Measurements from ENCODE around the gene OTOP3. TPM values are rescaled to one million over a fixed set of nuclear protein-coding genes. Genes with fewer than 3 reads are reported as not detected.

OTOP3 gene
- polyA plus RNA-seq, 3 donors: not detected

GRCh38 chr17:74939534-74939933, 3.8 kb downstream of the OTOP3 start:
- H3K79me2 ChIP-seq (ENCODE audit: insufficient read depth, low read length): no peaks in the 10 kb centered on the region
- H3K27ac Mint-ChIP-seq: no peak overlapping the region
- TF ChIP-seq CTCF (IDR thresholded peaks at IDR 0.05): no peak
- H3K27me3 ChIP-seq (ENCODE audit: control insufficient read depth in 2 of 2, insufficient read depth in 2 of 2, low read length in 2 of 2): peaks cover 35 to 51% of the 10 kb centered on the region in 2 donors
- 36% methylated on average over 5 of the region's 8 CpGs for WGBS (ENCODE audit: insufficient coverage)
- intact Hi-C loops (cut with micrococcal nuclease): no loop called here
- H2AFZ ChIP-seq (ENCODE audit: insufficient read depth, low read depth, low read length, poor library complexity, severe bottlenecking): no peak overlapping the region
- H3K9me3 Mint-ChIP-seq: peaks cover 0 to 9% (median 2%) of the 10 kb centered on the region in 7 donors
- H3K36me3 Mint-ChIP-seq: no peaks in the 10 kb centered on the region
- peaks cover 55 to 86% (median 71%) of the 10 kb centered on the region in 3 donors for H3K27me3 Mint-ChIP-seq (ENCODE audit: low read depth in 3 of 3)
- no peaks in the 10 kb centered on the region for H3K4me1 Mint-ChIP-seq
- no peak overlapping the region for H3K4me3 ChIP-seq (replicated peaks in 1 of 3; ENCODE audit: low read depth in 2 of 3, low read length in 3 of 3)
- no peak for DNase-seq
- no peak overlapping the region for H3K27ac ChIP-seq (ENCODE audit: low read depth in 1 of 2, low read length in 2 of 2)
- H3K9ac ChIP-seq (ENCODE audit: insufficient read depth, low read length, poor library complexity, severe bottlenecking): no peak overlapping the region
- H3K4me2 ChIP-seq (replicated peaks; ENCODE audit: extremely low read depth, low read length, poor library complexity, severe bottlenecking): no peak overlapping the region
- no peaks in the 10 kb centered on the region for H4K20me1 ChIP-seq (ENCODE audit: insufficient read depth, low read length)
- H3K9me3 ChIP-seq (replicated peaks in 1 of 2; ENCODE audit: control insufficient read depth in 1 of 2, insufficient read depth in 1 of 2, low read length in 2 of 2): peaks cover 0 to 15% of the 10 kb centered on the region in 2 donors
- H3K4me3 Mint-ChIP-seq: no peak overlapping the region
- H3K4me1 ChIP-seq (ENCODE audit: control insufficient read depth in 1 of 2, insufficient read depth in 2 of 2, low read length in 2 of 2): no peaks in the 10 kb centered on the region
- no peaks in the 10 kb centered on the region for H3K36me3 ChIP-seq (replicated peaks in 1 of 2; ENCODE audit: control insufficient read depth in 1 of 2, insufficient read depth in 2 of 2, low read length in 2 of 2)

DNA sequence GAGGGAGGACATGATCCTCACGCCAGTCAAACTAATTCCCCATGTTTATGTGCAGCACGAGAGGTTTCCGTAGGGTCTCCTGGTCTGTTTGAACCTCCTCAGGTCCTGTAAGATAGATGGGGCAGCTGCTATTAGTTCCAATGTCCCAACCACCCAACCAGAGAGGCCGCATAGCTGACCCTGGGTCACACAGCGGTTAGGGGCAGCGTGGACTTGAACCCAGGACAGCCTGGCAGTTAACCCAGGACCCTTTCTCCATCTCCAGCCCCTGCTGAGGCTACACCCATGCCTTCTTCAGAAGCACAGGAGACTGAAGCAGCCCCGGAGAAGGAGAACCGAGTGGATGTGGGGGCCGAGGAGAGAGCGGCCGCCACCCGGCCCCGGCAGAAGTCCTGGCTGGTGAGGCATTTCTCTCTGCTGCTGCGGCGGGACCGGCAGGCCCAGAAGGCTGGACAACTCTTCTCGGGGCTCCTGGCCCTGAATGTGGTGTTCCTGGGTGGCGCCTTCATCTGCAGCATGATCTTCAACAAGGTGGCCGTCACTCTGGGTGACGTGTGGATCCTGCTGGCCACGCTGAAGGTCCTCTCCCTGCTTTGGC, 5.5 kb downstream of the OTOP3 start:
- H4K20me1 ChIP-seq (ENCODE audit: insufficient read depth, low read length): no peaks in the 10 kb centered on the region
- no peak overlapping the region for H3K27ac ChIP-seq (ENCODE audit: low read depth in 1 of 2, low read length in 2 of 2)
- peaks cover 0 to 9% (median 0%) of the 10 kb centered on the region in 7 donors for H3K9me3 Mint-ChIP-seq
- peaks cover 0 to 12% of the 10 kb centered on the region in 2 donors for H3K9me3 ChIP-seq (replicated peaks in 1 of 2; ENCODE audit: control insufficient read depth in 1 of 2, insufficient read depth in 1 of 2, low read length in 2 of 2)
- no peak overlapping the region for H3K9ac ChIP-seq (ENCODE audit: insufficient read depth, low read length, poor library complexity, severe bottlenecking)
- WGBS (ENCODE audit: insufficient coverage): 78% methylated on average over 17 of the region's 21 CpGs
- peaks cover 52 to 86% (median 66%) of the 10 kb centered on the region in 3 donors for H3K27me3 Mint-ChIP-seq (ENCODE audit: low read depth in 3 of 3)
- no peak overlapping the region for H3K4me2 ChIP-seq (replicated peaks; ENCODE audit: extremely low read depth, low read length, poor library complexity, severe bottlenecking)
- H3K79me2 ChIP-seq (ENCODE audit: insufficient read depth, low read length): no peaks in the 10 kb centered on the region
- TF ChIP-seq CTCF (IDR thresholded peaks at IDR 0.05): no peak
- no peaks in the 10 kb centered on the region for H3K36me3 Mint-ChIP-seq
- H3K36me3 ChIP-seq (replicated peaks in 1 of 2; ENCODE audit: control insufficient read depth in 1 of 2, insufficient read depth in 2 of 2, low read length in 2 of 2): no peaks in the 10 kb centered on the region
- H3K27ac Mint-ChIP-seq: no peak overlapping the region
- H3K4me3 Mint-ChIP-seq: no peak overlapping the region
- no peaks in the 10 kb centered on the region for H3K4me1 ChIP-seq (ENCODE audit: control insufficient read depth in 1 of 2, insufficient read depth in 2 of 2, low read length in 2 of 2)
- no peaks in the 10 kb centered on the region for H3K4me1 Mint-ChIP-seq
- H3K4me3 ChIP-seq (replicated peaks in 1 of 3; ENCODE audit: low read depth in 2 of 3, low read length in 3 of 3): no peak overlapping the region
- H3K27me3 ChIP-seq (ENCODE audit: control insufficient read depth in 2 of 2, insufficient read depth in 2 of 2, low read length in 2 of 2): peaks cover 21 to 34% of the 10 kb centered on the region in 2 donors
- no peak for DNase-seq
- intact Hi-C loops (cut with micrococcal nuclease): no loop called here
- H2AFZ ChIP-seq (ENCODE audit: insufficient read depth, low read depth, low read length, poor library complexity, severe bottlenecking): no peak overlapping the region

Data from CD14-positive monocyte (primary cell).